OCI-LY7 (cell line): Measurements from ENCODE around the gene PSPH. TPM values are rescaled to one million over a fixed set of nuclear protein-coding genes. Genes with fewer than 3 reads are reported as not detected.
"Not testable (repeated sequence)": the region's sequence is repeated elsewhere in the genome, so short reads cannot be mapped to it uniquely, and the experiment has no call there.

Source experiments
- BruUV-seq: library from RNA; stranded (reverse); fragments of 400-500 nt; replicated peaks from 2 replicates; lab custom pipeline; 2021; lab: Mats Ljungman, UMichigan
- CTCF ChIA-PET: fragments of 300-600 bp; sonication (Branson Sonifier 250); formaldehyde crosslinking; loops from one replicate; lab custom pipeline; 2022; ENCODE audit warnings: antibody characterized with exemption; ENCODE audit not compliant: unreplicated experiment; lab: Charles Lee
- POLR2A ChIA-PET: fragments of 300-600 bp; sonication (Branson Sonifier 250); formaldehyde crosslinking; loops from one replicate; lab custom pipeline; 2022; ENCODE audit warnings: antibody characterized with exemption; lab: Charles Lee
- DNase-seq: peaks from one replicate; pipeline ENCODE4 v3.0.0-alpha.2; 2015; ENCODE audit warnings: low spot score
- H2AFZ ChIP-seq: fragments of 200-600 bp; sonication (generic), shearing (Covaris generic); 2 replicates; pipeline ENCODE4 v1.6.1; 2014; ENCODE audit warnings: mild to moderate bottlenecking, antibody characterized with exemption, low read length, moderate library complexity
- H3K27ac ChIP-seq: fragments of 200-600 bp; sonication (generic); 2 replicates; pipeline ENCODE4 v1.5.1; 2014; ENCODE audit warnings: mixed run types, low read depth, mild to moderate bottlenecking, moderate library complexity, low read length, inconsistent platforms; ENCODE audit not compliant: poor library complexity, severe bottlenecking
- H3K36me3 ChIP-seq: fragments of 200-600 bp; sonication (generic); 2 replicates; pipeline ENCODE4 v1.6.1; 2014; ENCODE audit warnings: mild to moderate bottlenecking, antibody characterized with exemption, low read length, moderate library complexity, mixed read lengths; ENCODE audit not compliant: insufficient read depth
- H3K4me1 ChIP-seq: fragments of 200-600 bp; sonication (generic); 2 replicates; pipeline ENCODE4 v1.5.1; 2014; ENCODE audit warnings: mild to moderate bottlenecking, low read length; ENCODE audit not compliant: insufficient read depth, poor library complexity, severe bottlenecking
- H3K4me2 ChIP-seq: fragments of 200-600 bp; sonication (generic); 2 replicates; pipeline ENCODE4 v1.6.1; 2014; ENCODE audit warnings: mild to moderate bottlenecking, low read length
- H3K4me3 ChIP-seq: fragments of 200-600 bp; sonication (generic); 2 replicates; pipeline ENCODE4 v1.5.1; 2014; ENCODE audit warnings: mild to moderate bottlenecking, low read depth, low read length; ENCODE audit not compliant: poor library complexity, severe bottlenecking
- H3K79me2 ChIP-seq: fragments of 200-600 bp; sonication (generic); 2 replicates; pipeline ENCODE4 v1.6.1; 2016; ENCODE audit warnings: low read depth, mild to moderate bottlenecking, low read length, moderate library complexity, mixed read lengths; ENCODE audit not compliant: insufficient read depth
- H3K9me2 ChIP-seq: fragments of 200-600 bp; sonication (generic); 2 replicates; pipeline ENCODE4 v1.6.1; 2016; ENCODE audit warnings: mild to moderate bottlenecking, low read length, mixed read lengths; ENCODE audit not compliant: insufficient read depth
- H3K9me3 ChIP-seq: fragments of 200-600 bp; sonication (generic); 2 replicates; pipeline ENCODE4 v1.6.1; 2014; ENCODE audit warnings: mild to moderate bottlenecking, mixed run types, low read length, mixed read lengths
- H4K20me1 ChIP-seq: fragments of 200-600 bp; sonication (generic); 2 replicates; pipeline ENCODE4 v1.6.1; 2014; ENCODE audit warnings: mild to moderate bottlenecking, antibody characterized with exemption, low read length, moderate library complexity, mixed read lengths; ENCODE audit not compliant: insufficient read depth
- EZH2phosphoT487 ChIP-seq: fragments of 200-600 bp; sonication (generic); IDR thresholded peaks from 2 replicates; pipeline ENCODE4 v1.6.1; 2018; ENCODE audit warnings: low read depth, borderline replicate concordance, mild to moderate bottlenecking, mixed run types, antibody characterized with exemption, low read length, moderate library complexity, mixed read lengths
- intact Hi-C: fragments of 100-400 bp; cut with micrococcal nuclease; formaldehyde crosslinking; loops from one replicate; pipeline ENCODE4 v1.10.0; 2022; ENCODE audit not compliant: unreplicated experiment
- total RNA-seq, 2 experiments: library from RNA; depleted of rRNA in 1 of 2; stranded (reverse); fragments of >200 nt in 1 of 2; shearing (Covaris generic) in 1 of 2; gene quantifications; 2 replicates each; pipeline ENCODE4 v1.2.3, GENCODE V29; 2014 to 2022
- TF ChIP-seq, protein P1 (sequence below): fragments of 200-600 bp; sonication (generic); conservative IDR thresholded peaks from 2 replicates; pipeline ENCODE4 v1.5.1; 2014; ENCODE audit warnings: mild to moderate bottlenecking, antibody characterized with exemption, low read length, moderate library complexity, mixed read lengths

The PSPH gene
- total RNA-seq, 2 experiments from 2014 or later = 55.3 to 62.9 TPM

DNA sequence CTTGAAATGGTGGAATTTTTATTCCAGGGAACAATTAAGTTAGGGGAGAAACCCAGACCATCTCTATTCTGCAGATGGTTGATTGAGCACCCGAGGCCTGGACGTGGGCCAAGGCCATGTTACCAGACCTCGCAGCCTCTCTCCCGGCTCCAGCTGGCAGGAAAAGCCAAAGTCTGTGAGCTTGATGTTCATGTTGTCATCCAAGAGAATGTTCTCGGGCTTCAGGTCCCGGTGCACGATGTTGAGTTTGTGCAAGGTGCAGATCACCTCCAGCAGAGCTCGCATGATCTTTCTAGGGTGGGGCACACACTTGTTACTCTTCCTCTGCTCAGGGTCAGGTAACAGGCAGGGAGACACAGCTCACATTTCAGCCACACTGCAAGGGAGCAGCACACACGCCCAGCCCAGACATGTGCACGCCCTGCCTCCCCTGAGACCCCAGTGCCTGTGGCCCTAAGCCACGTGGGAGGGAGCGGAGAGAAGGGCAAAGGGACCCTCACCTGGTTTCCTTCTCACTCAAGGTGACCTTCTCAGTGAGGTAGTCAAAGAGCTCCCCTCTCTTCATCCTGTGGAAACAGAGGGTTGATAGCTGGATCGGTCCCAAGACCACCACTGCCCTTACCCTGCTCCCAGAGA, 32.0 kb upstream of the PSPH start:
- Histone ChIP-seq H3K36me3 (peaks cover 17% of the 10 kb centered on the region), H3K4me2 (no peak overlapping the region), H4K20me1 (no peaks in the 10 kb centered on the region), H3K9me2 (no peaks in the 10 kb centered on the region), H3K27ac (no peak overlapping the region), H3K4me1 (no peaks in the 10 kb centered on the region), H2AFZ (no peak overlapping the region), H3K9me3 (no peaks in the 10 kb centered on the region), H3K4me3 (no peak overlapping the region), H3K79me2 (no peaks in the 10 kb centered on the region)
- TF ChIP-seq, protein P1, sequence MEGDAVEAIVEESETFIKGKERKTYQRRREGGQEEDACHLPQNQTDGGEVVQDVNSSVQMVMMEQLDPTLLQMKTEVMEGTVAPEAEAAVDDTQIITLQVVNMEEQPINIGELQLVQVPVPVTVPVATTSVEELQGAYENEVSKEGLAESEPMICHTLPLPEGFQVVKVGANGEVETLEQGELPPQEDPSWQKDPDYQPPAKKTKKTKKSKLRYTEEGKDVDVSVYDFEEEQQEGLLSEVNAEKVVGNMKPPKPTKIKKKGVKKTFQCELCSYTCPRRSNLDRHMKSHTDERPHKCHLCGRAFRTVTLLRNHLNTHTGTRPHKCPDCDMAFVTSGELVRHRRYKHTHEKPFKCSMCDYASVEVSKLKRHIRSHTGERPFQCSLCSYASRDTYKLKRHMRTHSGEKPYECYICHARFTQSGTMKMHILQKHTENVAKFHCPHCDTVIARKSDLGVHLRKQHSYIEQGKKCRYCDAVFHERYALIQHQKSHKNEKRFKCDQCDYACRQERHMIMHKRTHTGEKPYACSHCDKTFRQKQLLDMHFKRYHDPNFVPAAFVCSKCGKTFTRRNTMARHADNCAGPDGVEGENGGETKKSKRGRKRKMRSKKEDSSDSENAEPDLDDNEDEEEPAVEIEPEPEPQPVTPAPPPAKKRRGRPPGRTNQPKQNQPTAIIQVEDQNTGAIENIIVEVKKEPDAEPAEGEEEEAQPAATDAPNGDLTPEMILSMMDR = no peak
- TF ChIP-seq EZH2phosphoT487 = no peak
- DNase-seq = no peak
- ChIA-PET CTCF (no interaction called here), POLR2A (interaction anchor here (0.7 to 1.4 kb wide), 2 partner anchors 21 to 40 kb away, joined by 3 to 4 read pairs; no protein-coding TSS in a partner anchor)
- no TSS peak for BruUV-seq
- intact Hi-C loops = no loop called here

DNA sequence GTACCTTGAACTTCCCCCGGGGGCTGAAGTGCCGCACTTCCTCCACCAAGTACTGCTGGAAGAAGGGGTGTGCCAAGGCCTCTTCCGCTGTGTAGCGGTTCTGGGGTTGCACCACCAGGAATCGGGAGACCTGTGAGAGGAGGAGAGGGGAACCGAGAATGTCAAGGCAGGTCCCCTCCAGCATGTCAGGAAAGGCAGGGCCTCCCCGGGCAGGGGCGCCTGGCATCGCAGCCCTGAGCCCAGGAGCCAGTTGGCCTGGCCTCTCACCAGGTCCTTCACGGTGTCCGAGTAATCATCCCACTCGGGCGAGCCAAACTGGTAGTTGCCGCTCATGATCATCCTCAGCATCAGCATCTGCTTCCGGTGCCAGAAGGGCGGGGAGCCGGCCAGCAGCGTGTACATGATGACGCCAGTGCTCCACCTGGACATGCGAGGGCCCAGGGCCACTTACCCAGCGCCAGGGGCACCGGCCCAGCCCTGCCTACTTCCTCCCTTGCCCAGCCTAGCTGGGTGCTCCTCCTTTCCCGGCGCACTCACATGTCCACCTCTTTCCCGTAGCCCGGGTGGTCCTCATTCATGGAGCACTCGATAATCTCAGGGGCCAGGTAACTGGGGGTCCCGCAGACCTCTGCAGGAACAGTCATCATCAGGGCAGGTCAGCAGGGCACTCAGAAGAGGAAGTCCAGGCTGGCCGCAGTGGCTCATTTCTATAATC, 30.5 kb upstream of the PSPH start:
- no peak overlapping the region for H3K4me3 ChIP-seq
- no peak overlapping the region for H3K27ac ChIP-seq
- no peaks in the 10 kb centered on the region for H3K79me2 ChIP-seq
- no peak for DNase-seq
- no peaks in the 10 kb centered on the region for H3K9me2 ChIP-seq
- H4K20me1 ChIP-seq = no peaks in the 10 kb centered on the region
- no peaks in the 10 kb centered on the region for H3K4me1 ChIP-seq
- ChIA-PET POLR2A (interaction anchor here (0.6 kb wide), 1 partner anchor 57 kb away, joined by 4 read pairs; no protein-coding TSS in a partner anchor), CTCF (no interaction called here)
- no peak overlapping the region for H3K4me2 ChIP-seq
- no peaks in the 10 kb centered on the region for H3K9me3 ChIP-seq
- peaks cover 20% of the 10 kb centered on the region for H3K36me3 ChIP-seq
- H2AFZ ChIP-seq = no peak overlapping the region
- no peak for TF ChIP-seq EZH2phosphoT487
- TF ChIP-seq, protein P1 = no peak
- no TSS peak for BruUV-seq
- intact Hi-C loops = no loop called here

DNA sequence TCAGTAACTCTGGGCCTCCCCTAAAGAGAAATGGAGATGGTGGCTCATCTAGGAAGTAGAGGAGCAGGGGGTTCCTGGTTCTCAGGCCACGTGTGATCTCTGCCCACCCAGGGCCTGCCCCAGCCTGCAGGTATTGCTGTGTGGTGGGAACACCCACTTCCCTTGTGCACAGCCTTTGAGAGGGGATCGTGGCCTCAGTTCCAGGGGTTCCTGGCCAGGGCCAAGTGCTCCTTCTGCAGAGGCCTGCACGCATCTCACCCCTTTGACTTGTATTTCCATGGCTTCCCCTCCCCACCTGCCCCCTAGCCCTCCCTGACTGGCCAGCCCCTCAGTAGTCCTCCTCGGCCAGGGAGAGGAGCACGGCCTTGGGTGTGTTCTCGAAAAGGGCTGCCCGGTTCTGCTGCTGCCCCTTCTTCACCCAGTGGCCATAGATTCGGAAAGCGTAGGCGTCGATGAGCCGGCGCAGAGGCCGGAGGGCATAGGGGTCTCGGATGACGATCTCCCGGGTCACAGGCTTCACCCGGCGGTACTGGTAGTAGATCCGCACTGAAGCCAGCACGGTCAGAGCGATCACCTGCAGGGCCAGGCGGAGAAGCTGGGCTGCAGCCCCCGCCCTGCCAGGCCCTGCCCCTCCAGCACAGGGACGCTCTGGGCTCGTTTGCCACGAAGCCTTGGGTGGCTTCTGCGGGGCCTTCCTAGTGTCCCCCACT, 29.6 kb upstream of the PSPH start:
- H3K36me3 ChIP-seq = peaks cover 23% of the 10 kb centered on the region
- POLR2A ChIA-PET, DNase-seq, H3K9me3 ChIP-seq, H3K79me2 ChIP-seq, H2AFZ ChIP-seq, H4K20me1 ChIP-seq, H3K9me2 ChIP-seq, intact Hi-C loops, H3K4me3 ChIP-seq, H3K4me1 ChIP-seq, H3K4me2 ChIP-seq, BruUV-seq, CTCF ChIA-PET, H3K27ac ChIP-seq: not testable (repeated sequence)
